Peyer's patch (tissue), 4 donors: ENCODE measurements around the gene UST. TPM values are rescaled to one million over a fixed set of nuclear protein-coding genes. Genes with fewer than 3 reads are reported as not detected.
A peak's percentile ranks its signal among the peaks of the same experiment; 100 is the strongest.
"Not testable (repeated sequence)": the region's sequence is repeated elsewhere in the genome, so short reads cannot be mapped to it uniquely, and the experiment has no call there.

Experiments
- DNase-seq, 3 donors: peaks; one replicate each; pipeline ENCODE4 v3.0.0-alpha.2; 2017 to 2019
- H3K27ac ChIP-seq, 4 donors: fragments of 200-600 bp; sonication (generic); one replicate each; pipeline ENCODE4 v1.5.1; 2016 to 2019
- H3K27me3 ChIP-seq, 2 donors: fragments of 200-600 bp; sonication (generic); one replicate each; pipeline ENCODE4 v1.5.1; 2019
- H3K36me3 ChIP-seq, 3 donors: fragments of 200-600 bp; sonication (generic); one replicate each; pipeline ENCODE4 v1.5.1; 2016 to 2019
- H3K4me1 ChIP-seq, 4 donors: fragments of 200-600 bp; sonication (generic); one replicate each; pipeline ENCODE4 v1.5.1; 2016 to 2019
- H3K4me3 ChIP-seq, 4 donors: fragments of 200-600 bp; sonication (generic); 1 replicate in 3 of 4; 2 replicates in 1 of 4; pipeline ENCODE4 v1.5.1; 2016 to 2019; ENCODE audit warnings: mild to moderate bottlenecking in 1 of 4
- H3K9me3 ChIP-seq, 4 donors: fragments of 200-600 bp; sonication (generic); one replicate each; pipeline ENCODE4 v1.5.1; 2016 to 2019; ENCODE audit warnings: mild to moderate bottlenecking in 1 of 4
- POLR2A ChIP-seq, 2 donors: fragments of 450-650 bp; IDR thresholded peaks; one replicate each; pipeline ENCODE4 v1.5.1; 2017; ENCODE audit warnings: antibody characterized with exemption in 2 of 2, mild to moderate bottlenecking in 2 of 2, moderate library complexity in 2 of 2
- total RNA-seq, 4 donors: library from RNA; depleted of rRNA; stranded (reverse); fragments of >200 nt; gene quantifications; one replicate each; pipeline ENCODE4 v1.1.0, GENCODE V29; 2016
- TF ChIP-seq, protein P1 (sequence below), 6 experiments: fragments of 450-650 bp in 4 of 6; fragments of 200-600 bp in 2 of 6; sonication (generic) in 1 of 6; IDR thresholded peaks; one replicate each; pipeline ENCODE4 v1.5.1; 2017 to 2019; ENCODE audit warnings: antibody characterized with exemption in 6 of 6, mild to moderate bottlenecking in 3 of 6, moderate library complexity in 1 of 6

The UST gene
- total RNA-seq, 4 donors from 2014 or later: 3.0 to 37.1 (median 4.6) TPM

DNA sequence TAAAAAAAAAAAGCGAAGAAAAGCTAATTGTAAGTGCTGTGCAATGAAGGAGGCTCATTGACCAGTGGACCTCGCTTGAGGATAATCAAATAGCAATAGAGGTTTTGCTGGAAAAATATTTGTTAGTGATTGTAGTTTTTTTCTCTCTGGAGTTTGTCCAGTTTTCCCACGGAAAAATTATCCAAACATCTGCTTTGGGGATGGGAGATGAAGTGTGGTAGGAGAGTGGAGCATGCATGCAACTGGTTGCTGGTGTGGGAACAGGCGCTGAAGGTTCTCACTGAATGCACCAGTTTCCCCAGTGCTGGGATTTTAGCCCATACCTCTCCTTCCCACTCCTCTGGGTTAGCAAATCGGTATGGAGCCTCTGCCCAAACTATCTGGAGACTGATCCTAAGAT, 288.9 kb downstream of the UST start:
- no peak for DNase-seq
- TF ChIP-seq, protein P1, sequence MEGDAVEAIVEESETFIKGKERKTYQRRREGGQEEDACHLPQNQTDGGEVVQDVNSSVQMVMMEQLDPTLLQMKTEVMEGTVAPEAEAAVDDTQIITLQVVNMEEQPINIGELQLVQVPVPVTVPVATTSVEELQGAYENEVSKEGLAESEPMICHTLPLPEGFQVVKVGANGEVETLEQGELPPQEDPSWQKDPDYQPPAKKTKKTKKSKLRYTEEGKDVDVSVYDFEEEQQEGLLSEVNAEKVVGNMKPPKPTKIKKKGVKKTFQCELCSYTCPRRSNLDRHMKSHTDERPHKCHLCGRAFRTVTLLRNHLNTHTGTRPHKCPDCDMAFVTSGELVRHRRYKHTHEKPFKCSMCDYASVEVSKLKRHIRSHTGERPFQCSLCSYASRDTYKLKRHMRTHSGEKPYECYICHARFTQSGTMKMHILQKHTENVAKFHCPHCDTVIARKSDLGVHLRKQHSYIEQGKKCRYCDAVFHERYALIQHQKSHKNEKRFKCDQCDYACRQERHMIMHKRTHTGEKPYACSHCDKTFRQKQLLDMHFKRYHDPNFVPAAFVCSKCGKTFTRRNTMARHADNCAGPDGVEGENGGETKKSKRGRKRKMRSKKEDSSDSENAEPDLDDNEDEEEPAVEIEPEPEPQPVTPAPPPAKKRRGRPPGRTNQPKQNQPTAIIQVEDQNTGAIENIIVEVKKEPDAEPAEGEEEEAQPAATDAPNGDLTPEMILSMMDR (IDR thresholded peaks at IDR 0.05): no peak
- TF ChIP-seq POLR2A (IDR thresholded peaks at IDR 0.05): no peak
- Histone ChIP-seq H3K27ac (no peak overlapping the region), H3K4me1 (peaks cover 0 to 7% (median 5%) of the 10 kb centered on the region in 4 donors), H3K4me3 (no peak overlapping the region), H3K9me3 (no peaks in the 10 kb centered on the region), H3K27me3 (no peaks in the 10 kb centered on the region), H3K36me3 (no peaks in the 10 kb centered on the region)

DNA sequence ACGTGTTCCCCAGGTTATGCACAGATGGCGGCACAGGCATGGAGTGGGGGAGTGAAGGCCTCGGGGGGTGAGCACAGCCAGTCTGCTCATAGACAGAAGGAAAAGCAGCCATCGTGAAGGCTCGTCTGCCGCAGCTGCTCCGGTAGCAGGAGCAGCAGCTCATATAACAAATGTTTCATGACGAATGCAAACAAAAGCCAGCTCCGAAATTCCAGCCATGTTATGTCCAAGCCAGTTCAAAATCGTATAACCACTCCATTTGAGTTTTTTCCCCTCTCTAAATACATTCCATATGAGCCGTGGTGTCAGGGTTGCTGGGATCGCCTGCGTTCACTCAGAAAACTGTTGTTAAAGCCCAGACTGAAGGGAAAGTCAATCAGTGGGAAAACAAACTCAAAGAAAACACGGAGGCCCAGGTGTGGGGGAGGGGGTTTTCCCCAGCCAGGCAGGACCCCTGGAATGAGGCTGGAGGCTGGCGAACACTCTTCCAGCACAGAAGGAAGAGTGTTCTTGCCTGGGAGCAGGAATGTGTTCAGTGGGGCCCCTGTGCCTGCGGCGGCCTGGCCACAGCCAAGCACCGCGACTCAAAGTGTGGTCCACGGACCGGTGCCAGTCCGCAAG, 290.3 kb downstream of the UST start:
- Histone ChIP-seq H3K4me3 (no peak overlapping the region), H3K9me3 (no peaks in the 10 kb centered on the region), H3K27ac (peak overlapping the region in 1 of 4 donors; percentile 9), H3K27me3 (no peaks in the 10 kb centered on the region), H3K4me1 (peaks cover 0 to 7% (median 5%) of the 10 kb centered on the region in 4 donors), H3K36me3 (no peaks in the 10 kb centered on the region)
- no peak for DNase-seq
- no peak for TF ChIP-seq POLR2A (IDR thresholded peaks at IDR 0.05)
- TF ChIP-seq, protein P1 (IDR thresholded peaks at IDR 0.05): no peak

DNA sequence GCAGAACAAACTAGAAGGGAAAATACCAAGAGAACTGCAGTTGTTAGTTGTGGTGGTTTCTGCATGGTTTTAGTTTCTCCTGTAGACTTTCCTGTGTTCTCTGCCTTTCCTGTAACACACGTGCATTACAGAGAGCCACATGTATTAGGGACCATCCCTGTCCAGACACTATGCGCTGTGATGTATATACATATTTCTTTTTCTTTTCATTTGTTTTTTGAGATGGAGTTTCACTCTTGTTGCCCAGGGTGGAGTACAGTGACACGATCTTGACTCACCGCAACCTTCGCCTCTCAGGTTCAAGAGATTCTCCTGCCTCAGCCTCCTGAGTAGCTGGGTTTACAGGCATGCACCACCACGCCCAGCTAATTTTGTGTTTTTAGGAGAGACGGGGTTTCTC, 292.2 kb downstream of the UST start:
- H3K27ac ChIP-seq, DNase-seq, H3K4me3 ChIP-seq, H3K27me3 ChIP-seq, H3K9me3 ChIP-seq, H3K4me1 ChIP-seq, H3K36me3 ChIP-seq: not testable (repeated sequence)

DNA sequence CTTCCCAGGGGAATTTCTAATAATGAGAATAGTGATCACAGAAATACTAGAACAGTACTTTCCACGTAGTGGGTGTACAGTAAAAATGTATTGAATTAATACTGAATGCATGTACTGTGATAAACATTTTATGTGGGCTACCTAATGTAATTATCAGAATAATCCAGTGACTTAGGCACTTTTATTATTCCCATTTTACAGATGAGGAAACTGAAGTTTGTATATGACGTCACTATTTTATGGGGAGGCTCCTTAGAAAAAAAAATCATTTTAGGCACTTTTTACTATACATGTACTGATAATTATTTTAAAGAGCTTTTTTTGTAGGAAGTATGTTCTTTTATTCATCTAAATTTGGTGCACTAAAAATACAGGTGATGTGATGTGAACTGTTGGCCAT, 295.1 kb downstream of the UST start:
- Histone ChIP-seq H3K27ac (no peak overlapping the region), H3K4me1 (peaks cover 0 to 9% (median 2%) of the 10 kb centered on the region in 4 donors), H3K4me3 (no peak overlapping the region), H3K36me3 (no peaks in the 10 kb centered on the region), H3K27me3 (no peaks in the 10 kb centered on the region), H3K9me3 (no peaks in the 10 kb centered on the region)
- DNase-seq: no peak
- TF ChIP-seq, protein P1 (IDR thresholded peaks at IDR 0.05): no peak
- no peak for TF ChIP-seq POLR2A (IDR thresholded peaks at IDR 0.05)

DNA sequence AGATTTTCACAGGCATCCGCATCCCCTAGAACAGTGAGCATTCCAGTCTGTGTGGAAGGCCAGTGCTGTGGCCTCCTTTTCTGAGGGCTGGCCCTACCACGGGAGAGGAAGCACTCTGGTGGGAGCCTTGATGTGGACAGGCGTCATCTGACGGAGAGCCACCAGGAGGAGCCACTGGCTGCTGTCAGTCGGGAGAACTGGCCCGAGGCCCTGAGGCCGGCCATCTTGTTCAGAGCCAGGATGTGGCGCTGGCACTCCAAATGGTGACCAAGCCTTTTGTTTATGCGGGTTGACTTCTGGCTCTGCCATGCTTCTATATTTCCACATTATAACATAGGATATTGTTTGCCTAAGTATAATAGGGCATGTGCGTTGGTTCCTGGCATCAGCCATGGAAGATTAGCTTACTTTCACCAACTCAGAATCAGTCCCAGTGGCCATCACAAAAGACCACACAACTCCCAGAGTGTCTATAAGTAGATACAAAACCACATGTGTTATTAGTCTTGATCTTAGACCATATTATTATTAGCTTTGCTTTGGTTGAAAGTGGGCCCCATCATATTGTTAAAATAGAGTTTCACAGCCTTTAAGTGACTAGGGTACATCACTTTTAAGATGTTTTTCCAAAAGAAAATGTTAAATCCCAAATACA, 296.8 kb downstream of the UST start:
- DNase-seq: no peak
- no peak for TF ChIP-seq POLR2A (IDR thresholded peaks at IDR 0.05)
- TF ChIP-seq, protein P1 (IDR thresholded peaks at IDR 0.05): peak in 1 of 6 experiments; percentile 24
- no peaks in the 10 kb centered on the region for H3K36me3 ChIP-seq
- H3K27me3 ChIP-seq: no peaks in the 10 kb centered on the region
- no peaks in the 10 kb centered on the region for H3K9me3 ChIP-seq
- H3K4me3 ChIP-seq: no peak overlapping the region
- no peak overlapping the region for H3K27ac ChIP-seq
- peaks cover 0 to 16% (median 2%) of the 10 kb centered on the region in 4 donors for H3K4me1 ChIP-seq

DNA sequence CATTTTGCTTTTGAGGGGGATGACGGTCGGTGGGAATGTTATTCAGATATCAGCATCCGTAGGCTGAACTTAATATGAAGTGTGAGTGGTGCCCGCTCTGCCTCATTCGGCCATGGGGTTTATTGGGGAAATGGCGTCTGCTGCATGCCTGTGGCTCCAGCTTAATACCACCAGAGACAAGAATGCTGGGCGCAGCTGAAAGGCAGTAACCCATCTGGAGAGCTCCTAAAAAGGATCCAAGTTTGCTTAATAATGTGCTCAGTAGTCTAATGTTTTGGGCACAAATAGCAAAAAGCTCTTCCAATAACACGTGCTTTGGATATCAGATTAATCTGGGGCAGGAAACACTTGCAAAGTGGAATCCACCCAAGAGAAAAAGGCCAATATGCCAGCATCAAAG, 297.7 kb downstream of the UST start:
- no peak overlapping the region for H3K27ac ChIP-seq
- no peaks in the 10 kb centered on the region for H3K27me3 ChIP-seq
- H3K9me3 ChIP-seq: no peaks in the 10 kb centered on the region
- peaks cover 0 to 16% (median 2%) of the 10 kb centered on the region in 4 donors for H3K4me1 ChIP-seq
- no peak overlapping the region for H3K4me3 ChIP-seq
- no peaks in the 10 kb centered on the region for H3K36me3 ChIP-seq
- no peak for DNase-seq
- TF ChIP-seq, protein P1 (IDR thresholded peaks at IDR 0.05): no peak
- no peak for TF ChIP-seq POLR2A (IDR thresholded peaks at IDR 0.05)
